ENCODE data around the gene PHKG1.
"Not testable (repeated sequence)": the region's sequence is repeated elsewhere in the genome, so short reads cannot be mapped to it uniquely, and the experiment has no call there.

PHKG1 gene

GRCh38 chr7:56092789-56093531, at the start of gene PHKG1:
Gene PHKG1 (minus strand): TSS chr7:56092952. CDS start chr7:56088941, 4,011 bp downstream.
- no peak for FAIRE-seq

DNA sequence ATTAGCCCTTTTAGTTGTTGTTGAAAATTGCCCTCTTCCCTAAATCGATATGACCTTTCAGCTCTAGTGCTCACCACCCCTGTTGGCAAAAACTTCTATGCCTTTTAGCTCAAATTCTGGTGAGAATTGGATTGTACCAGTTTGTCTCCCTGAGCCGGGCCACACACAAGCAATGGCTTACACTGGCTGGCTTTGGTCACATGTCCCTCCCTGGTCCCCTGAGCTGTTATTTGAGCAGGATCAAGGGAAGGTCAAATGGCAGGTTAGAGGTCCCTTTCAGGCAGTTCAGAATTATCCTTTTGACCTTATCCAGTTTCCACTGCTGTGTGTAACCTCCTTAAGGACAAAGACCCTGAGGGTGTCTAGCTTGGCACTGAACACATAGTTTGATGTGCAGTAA, 38.3 kb upstream of the PHKG1 start:
- not testable (repeated sequence) for FAIRE-seq

GRCh38 chr7:56127241-56127975, 34.7 kb upstream of the PHKG1 start:
- FAIRE-seq = no peak

DNA sequence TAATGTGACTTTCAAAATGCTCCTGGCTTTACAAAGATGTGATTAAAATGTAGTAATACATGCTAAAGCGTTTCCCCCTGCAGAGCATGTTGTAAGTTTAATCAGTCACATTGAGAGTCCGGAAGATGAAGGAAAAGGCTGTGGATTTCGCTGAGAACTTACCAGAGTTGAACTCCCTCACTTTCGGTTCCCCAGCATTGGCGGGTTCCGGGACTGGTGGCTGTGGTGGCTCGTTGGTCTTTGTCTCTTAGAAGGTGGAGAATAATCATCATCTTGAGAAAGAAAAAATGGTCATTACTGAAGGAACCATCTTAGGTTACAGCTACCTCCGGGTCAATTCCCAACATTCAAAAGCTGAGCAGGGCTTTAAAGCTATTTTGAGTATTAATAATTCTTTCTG, 33.1 kb upstream of the PHKG1 start:
- FAIRE-seq = no peak

DNA sequence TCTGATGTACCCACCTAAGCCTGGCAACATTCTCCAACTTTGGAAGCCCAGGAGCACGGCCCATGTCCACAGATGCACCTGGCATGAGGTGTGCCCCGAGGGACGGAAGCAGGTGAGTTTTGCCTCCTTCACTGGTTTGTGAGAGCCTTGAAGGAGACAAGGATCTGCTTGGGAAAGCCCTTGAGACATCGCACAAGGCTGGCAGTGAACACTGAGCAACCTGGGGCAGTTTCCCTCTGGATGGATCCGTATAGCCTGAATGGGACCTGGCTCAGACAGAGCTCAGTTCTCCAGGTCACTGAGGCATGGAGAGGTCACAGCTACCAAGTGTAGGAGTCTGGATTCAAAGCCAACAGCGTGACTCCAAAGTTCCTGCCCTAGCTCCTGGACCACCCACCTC, 32.2 kb upstream of the PHKG1 start:
- no peak for FAIRE-seq

GRCh38 chr7:56121440-56121839, 28.7 kb upstream of the PHKG1 start:
- FAIRE-seq = no peak

DNA sequence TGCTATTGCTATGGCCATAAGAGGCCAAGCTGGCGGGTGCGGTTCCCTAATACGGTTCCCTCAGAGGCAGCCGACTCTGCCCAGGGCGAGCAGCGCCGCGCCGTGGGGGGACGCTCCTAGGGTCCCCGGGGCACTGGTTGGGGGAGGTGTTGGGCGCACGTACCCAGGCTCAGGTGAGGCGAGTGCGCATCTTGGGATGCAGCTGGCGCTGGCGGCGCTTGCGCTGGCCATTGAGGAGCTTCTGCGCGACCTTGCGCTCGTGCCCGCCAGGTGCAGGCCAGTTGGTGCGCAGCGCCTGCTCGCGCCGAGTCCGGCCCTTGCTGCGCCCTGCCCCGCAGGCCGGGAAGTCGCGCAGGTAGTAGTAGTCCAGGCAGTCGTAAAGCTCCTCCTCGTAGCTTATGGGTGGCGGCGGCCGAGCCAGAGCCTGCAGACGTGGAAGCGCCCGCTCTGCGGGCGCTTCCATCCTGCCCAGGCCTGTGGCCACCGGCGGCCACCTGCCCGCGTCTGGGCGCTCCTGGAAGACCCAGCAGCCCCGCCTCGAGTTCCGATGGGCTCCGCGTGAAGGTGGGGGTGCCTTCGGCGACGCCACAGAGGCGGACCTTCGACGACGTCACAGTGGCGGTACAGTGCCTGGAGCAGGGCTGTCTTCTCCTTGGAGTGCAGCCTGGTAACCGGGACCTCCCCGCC, 23.2 kb upstream of the PHKG1 start, which contains the start of gene NUPR2:
NUPR2 (minus strand) TSS at position 566 of the 687 bp plus-strand sequence; CDS start at position 463, 103 bp downstream.
- no peak for FAIRE-seq

GRCh38 chr7:56112244-56112643, 19.5 kb upstream of the PHKG1 start:
- not testable (repeated sequence) for FAIRE-seq

DNA sequence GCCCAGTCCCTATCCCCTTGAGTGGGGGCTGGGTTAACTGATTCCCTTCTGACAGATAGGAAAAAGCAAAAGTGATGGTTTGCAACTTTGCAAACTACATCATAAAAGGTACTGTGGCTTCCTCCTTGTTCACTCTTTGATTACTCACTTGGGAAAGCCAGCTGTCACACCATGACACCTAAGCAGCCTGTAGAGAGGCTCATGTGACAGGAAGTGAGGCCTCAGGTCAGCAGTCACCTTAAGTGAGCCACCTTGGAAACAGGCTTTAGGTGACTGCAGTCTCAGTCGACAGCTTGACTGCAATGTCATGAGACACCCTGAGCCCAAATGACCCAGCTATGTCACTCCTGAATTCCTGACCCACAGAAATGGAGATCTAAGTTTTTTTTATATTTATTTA, 17.9 kb upstream of the PHKG1 start:
- FAIRE-seq = no peak

GRCh38 chr7:56107954-56108258, 15.2 kb upstream of the PHKG1 start:
- no peak for FAIRE-seq

DNA sequence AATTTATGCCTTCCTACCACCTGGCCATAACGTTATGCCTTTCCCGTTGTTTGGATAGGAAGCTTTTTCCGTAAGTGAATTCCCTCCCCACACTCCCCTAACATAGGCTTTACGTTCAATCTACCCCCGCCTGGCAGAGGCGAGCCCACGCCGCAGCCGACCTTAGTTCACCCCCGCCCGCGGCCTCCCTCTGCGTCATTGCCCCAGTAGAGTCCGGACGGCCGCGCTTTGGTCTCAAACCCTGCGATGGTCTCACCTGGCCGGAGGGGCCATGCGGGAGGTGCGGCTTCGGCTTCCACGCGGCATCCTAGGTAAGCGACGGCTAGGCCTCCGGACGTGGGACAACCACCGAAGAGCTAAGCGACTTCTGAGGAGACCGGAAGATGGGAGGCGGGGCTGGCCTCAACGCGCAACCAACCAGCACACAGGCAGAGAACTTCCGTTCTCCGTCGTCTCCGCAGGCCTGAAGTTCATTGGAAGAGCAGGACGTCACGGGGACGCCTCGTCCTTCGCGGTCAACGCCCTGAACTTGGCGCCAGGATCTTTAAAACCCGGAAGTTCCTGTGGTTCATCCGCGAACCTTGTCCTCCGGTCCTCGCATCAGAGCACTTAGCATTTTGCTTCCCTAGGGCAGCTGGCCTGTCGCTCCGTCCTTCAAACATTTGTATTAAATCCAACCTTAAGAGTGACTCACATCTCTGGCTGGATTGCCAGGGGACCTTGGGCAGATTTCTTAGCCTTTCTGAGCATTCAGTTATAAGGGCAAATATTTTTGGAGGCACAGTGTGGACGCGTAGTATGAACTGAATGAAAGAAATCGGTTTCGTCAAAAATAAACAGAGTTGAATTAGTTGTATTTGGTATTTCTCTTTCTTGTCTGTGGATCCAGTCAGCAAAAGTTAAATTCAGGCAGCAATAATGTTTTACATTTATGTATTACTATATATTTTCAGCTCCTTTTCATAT, 13.6 kb upstream of the PHKG1 start, which contains the start of gene CHCHD2:
CHCHD2 (minus strand) TSS at position 369 of the 966 bp plus-strand sequence; CDS start at position 306, 63 bp downstream.
- peak; percentile 98 for FAIRE-seq

- FAIRE-seq = peak; percentile 69
Observed at GRCh38 chr7:56105508-56105907, 12.8 kb upstream of the PHKG1 start.

GRCh38 chr7:56104138-56104537, 11.4 kb upstream of the PHKG1 start:
- FAIRE-seq = not testable (repeated sequence)

- FAIRE-seq = no peak
Observed at GRCh38 chr7:56099653-56100052, 6.9 kb upstream of the PHKG1 start.

- FAIRE-seq = not testable (repeated sequence)
Observed at GRCh38 chr7:56098187-56099008, 5.6 kb upstream of the PHKG1 start.

DNA sequence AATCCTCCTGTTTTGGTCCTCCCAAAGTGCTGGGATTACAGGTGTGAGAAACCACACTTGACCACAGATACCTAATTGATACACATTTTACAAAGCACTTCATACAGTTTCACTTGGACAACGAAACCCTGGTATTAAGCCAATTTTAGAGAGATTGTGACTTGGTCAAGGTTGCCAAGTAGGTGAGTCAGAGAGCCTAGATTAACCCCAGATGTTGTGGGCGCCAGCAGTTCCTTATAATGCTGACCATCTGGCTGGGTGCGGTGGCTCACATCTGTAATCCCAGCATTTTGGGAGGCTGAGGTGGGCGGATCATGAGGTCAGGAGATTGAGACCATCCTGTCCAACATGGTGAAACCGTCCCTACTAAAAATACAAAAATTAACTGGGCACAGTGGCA, 4.9 kb upstream of the PHKG1 start:
- no peak for FAIRE-seq

DNA sequence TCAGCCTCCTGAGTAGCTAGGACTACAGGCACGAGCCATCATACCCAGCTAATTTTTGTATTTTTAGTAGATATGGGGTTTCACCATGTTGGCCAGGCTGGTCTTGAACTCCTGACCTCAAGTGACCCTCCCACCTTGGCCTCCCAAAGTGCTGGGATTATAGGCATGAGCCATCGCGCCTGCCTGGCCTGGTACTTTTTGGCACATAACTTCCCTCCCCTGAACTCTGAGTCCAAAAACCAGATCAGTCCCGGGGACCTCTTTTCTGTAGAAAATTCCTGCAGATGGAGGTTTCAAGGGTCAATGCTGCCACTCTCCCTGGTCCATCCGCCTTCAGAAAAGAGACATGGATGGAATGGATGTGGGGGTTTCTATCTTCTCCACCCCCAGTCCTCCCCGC, 364 bp downstream of the PHKG1 start:
- not testable (repeated sequence) for FAIRE-seq

DNA sequence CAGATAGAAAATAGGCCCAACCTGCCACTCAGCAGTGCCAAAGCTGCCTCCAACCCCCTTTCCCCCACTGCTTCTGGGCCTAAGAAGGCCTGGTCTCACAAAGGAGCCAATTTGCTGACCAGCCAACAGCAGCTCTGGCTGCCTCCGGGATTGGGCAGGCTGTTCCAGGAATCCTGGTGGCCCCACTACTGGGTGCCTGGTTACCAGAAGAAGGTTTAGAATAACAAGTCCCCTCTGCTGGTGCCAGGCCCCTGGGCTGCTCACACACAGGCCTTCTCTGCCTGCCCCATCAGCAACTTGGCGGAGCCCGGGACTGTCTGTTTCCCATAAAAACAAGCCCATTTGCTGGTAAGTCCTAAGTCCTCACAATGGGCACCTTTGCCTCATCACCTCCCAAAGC, 1.2 kb downstream of the PHKG1 start:
- no peak for FAIRE-seq

GRCh38 chr7:56087445-56087844, 5.3 kb downstream of the PHKG1 start:
- no peak for FAIRE-seq

DNA sequence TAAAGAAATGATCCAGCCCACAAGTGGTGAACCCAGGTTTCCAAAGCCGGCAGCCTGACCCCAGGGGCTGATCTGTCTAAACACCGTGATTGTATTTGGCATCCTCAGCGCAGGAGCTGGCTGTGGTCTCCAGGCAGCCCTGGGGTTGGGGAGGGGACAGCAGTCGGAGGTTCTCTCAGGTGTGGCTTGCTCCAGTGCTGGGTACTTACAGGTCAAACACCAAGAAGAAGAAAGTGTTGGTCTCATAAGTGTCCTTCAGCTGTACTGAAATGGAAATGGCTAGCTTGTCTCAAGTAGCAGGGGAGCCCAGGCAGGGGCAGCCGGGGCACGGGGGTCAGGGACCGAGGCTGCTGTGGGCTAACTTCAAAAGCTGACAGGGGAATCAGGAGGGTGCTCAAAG, 6.0 kb downstream of the PHKG1 start:
- no peak for FAIRE-seq

- no peak for FAIRE-seq
Observed at GRCh38 chr7:56083150-56083785, 9.5 kb downstream of the PHKG1 start.
